ENCODE data around the gene MCTP1. TPM values are rescaled to one million over a fixed set of nuclear protein-coding genes. Genes with fewer than 3 reads are reported as not detected.

The MCTP1 gene
- total and polyA plus RNA-seq, 2 of the 13 experiments (the other 11 are each of a cell fraction or from before 2014, with no cell fraction given): 0.15 to 0.48 TPM

DNA sequence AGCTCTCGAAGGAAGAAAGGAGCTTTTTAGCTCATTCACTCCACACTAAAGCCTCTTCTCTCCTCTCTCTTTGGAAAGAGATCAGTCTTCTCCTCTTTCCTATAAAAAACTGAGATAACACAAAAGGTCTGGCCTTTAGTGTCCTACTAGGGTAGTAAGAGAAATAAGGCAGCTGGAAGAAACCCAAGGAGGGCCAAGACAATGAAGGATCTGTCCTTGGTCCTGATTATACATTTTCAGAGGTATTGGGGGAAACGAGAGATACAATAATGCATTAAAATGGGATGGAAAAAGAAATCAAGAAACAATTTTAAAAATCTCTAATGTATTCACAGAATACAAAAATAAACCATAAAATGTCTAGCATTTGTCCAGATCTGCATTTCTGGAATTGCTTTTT, 482.4 kb downstream of the MCTP1 start (continued):
- TF ChIP-seq, protein P1, sequence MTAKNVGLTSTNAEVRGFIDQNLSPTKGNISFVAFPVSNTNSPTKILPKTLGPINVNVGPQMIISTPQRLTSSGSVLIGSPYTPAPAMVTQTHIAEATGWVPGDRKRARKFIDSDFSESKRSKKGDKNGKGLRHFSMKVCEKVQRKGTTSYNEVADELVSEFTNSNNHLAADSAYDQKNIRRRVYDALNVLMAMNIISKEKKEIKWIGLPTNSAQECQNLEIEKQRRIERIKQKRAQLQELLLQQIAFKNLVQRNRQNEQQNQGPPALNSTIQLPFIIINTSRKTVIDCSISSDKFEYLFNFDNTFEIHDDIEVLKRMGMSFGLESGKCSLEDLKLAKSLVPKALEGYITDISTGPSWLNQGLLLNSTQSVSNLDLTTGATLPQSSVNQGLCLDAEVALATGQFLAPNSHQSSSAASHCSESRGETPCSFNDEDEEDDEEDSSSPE (CRISPR knock-in tag; IDR thresholded peaks at IDR 0.05): no peak
- TF ChIP-seq MIER2 (CRISPR knock-in tag; IDR thresholded peaks at IDR 0.05): peak; percentile 88
- TF ChIP-seq EHMT2 (IDR thresholded peaks at IDR 0.05; ENCODE audit: borderline replicate concordance, low read depth, low read length): peak; percentile 60; the same call in 1 of the 2 replicates

DNA sequence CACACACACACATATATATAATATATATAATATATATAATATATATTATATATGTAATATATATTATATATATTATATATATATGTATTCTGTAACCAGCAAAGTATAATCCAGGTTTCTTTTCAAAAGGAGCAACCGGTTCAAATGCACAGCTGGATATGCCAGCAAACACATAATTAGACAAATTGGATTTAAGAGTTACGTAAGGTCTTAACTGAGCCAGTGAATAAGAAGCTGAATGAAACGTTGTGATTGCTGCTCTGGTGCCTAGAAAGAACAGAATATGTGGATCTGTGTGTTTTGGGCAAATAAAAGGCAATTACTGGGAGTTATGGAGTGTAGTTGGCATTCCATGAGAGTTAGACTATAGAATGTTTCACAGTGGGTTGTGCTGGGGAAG, 488.3 kb downstream of the MCTP1 start:
- ChIA-PET POLR2A (no interaction called here), CTCF (ENCODE audit: low intra/inter-chr PET ratio, low total read pairs) (no interaction called here)
- H3K27me3 ChIP-seq (ENCODE audit: control insufficient read depth in 1 of 2, insufficient read depth in 2 of 2, low read length in 2 of 2): no peaks in the 10 kb centered on the region
- DNase-seq (ENCODE audit: low spot score): no peak
- no peaks in the 10 kb centered on the region for H4K20me1 ChIP-seq (ENCODE audit: insufficient read depth, low read length)
- H3K9me3 ChIP-seq (ENCODE audit: low read length): no peaks in the 10 kb centered on the region
- no peak for ATAC-seq
- peaks cover 12% of the 10 kb centered on the region; the same call in 1 of the 2 replicates for H3K4me1 ChIP-seq (ENCODE audit: insufficient read depth, low read length)
- H3K36me3 ChIP-seq (replicated peaks in 1 of 2; ENCODE audit: control insufficient read depth in 1 of 2, insufficient read depth in 2 of 2, low read length in 2 of 2): no peaks in the 10 kb centered on the region
- no peaks in the 10 kb centered on the region for H3K79me2 ChIP-seq (ENCODE audit: insufficient read depth, low read length)
- H3K4me2 ChIP-seq (ENCODE audit: low read depth, low read length): no peak overlapping the region
- no peak overlapping the region for H2AFZ ChIP-seq (ENCODE audit: low read length)
- H3K4me3 ChIP-seq (replicated peaks in 1 of 3; ENCODE audit: insufficient read depth in 1 of 3, low read depth in 2 of 3, low read length in 3 of 3): no peak overlapping the region
- BruUV-seq (replicated peaks): no TSS peak
- no peak overlapping the region for H3K9ac ChIP-seq (ENCODE audit: insufficient read depth, low read depth, low read length)
- H3K27ac ChIP-seq (ENCODE audit: extremely low read length, insufficient read depth, low read length): no peak overlapping the region
- 43% methylated on average over 3 of the region's 3 CpGs for WGBS (ENCODE audit: low lambda C conversion rate)
- in situ Hi-C loops (cut with HindIII; ENCODE audit: extremely low pct_ligation_motif_present, low pct_unique_long_range_greater_than_20kb) (no loop called here), intact Hi-C loops (cut with micrococcal nuclease; ENCODE audit: unreplicated experiment) (no loop called here)
- TF ChIP-seq ZEB1 (IDR thresholded peaks at IDR 0.05; ENCODE audit: insufficient replicate concordance, low read depth) (no peak), ZNF160 (CRISPR knock-in tag; IDR thresholded peaks at IDR 0.05) (no peak), PAF1 (CRISPR knock-in tag; IDR thresholded peaks at IDR 0.05) (no peak), REL (CRISPR knock-in tag; conservative IDR thresholded peaks at IDR 0.05) (no peak), RXRB (CRISPR knock-in tag; IDR thresholded peaks at IDR 0.05; ENCODE audit: borderline replicate concordance) (no peak), ZNF772 (CRISPR knock-in tag; IDR thresholded peaks at IDR 0.05) (no peak), SATB2 (CRISPR knock-in tag; IDR thresholded peaks at IDR 0.05) (no peak), ZBTB38 (CRISPR knock-in tag; IDR thresholded peaks at IDR 0.05) (no peak), ZNF629 (CRISPR knock-in tag; conservative IDR thresholded peaks at IDR 0.05) (no peak)
- TF ChIP-seq, protein P2, sequence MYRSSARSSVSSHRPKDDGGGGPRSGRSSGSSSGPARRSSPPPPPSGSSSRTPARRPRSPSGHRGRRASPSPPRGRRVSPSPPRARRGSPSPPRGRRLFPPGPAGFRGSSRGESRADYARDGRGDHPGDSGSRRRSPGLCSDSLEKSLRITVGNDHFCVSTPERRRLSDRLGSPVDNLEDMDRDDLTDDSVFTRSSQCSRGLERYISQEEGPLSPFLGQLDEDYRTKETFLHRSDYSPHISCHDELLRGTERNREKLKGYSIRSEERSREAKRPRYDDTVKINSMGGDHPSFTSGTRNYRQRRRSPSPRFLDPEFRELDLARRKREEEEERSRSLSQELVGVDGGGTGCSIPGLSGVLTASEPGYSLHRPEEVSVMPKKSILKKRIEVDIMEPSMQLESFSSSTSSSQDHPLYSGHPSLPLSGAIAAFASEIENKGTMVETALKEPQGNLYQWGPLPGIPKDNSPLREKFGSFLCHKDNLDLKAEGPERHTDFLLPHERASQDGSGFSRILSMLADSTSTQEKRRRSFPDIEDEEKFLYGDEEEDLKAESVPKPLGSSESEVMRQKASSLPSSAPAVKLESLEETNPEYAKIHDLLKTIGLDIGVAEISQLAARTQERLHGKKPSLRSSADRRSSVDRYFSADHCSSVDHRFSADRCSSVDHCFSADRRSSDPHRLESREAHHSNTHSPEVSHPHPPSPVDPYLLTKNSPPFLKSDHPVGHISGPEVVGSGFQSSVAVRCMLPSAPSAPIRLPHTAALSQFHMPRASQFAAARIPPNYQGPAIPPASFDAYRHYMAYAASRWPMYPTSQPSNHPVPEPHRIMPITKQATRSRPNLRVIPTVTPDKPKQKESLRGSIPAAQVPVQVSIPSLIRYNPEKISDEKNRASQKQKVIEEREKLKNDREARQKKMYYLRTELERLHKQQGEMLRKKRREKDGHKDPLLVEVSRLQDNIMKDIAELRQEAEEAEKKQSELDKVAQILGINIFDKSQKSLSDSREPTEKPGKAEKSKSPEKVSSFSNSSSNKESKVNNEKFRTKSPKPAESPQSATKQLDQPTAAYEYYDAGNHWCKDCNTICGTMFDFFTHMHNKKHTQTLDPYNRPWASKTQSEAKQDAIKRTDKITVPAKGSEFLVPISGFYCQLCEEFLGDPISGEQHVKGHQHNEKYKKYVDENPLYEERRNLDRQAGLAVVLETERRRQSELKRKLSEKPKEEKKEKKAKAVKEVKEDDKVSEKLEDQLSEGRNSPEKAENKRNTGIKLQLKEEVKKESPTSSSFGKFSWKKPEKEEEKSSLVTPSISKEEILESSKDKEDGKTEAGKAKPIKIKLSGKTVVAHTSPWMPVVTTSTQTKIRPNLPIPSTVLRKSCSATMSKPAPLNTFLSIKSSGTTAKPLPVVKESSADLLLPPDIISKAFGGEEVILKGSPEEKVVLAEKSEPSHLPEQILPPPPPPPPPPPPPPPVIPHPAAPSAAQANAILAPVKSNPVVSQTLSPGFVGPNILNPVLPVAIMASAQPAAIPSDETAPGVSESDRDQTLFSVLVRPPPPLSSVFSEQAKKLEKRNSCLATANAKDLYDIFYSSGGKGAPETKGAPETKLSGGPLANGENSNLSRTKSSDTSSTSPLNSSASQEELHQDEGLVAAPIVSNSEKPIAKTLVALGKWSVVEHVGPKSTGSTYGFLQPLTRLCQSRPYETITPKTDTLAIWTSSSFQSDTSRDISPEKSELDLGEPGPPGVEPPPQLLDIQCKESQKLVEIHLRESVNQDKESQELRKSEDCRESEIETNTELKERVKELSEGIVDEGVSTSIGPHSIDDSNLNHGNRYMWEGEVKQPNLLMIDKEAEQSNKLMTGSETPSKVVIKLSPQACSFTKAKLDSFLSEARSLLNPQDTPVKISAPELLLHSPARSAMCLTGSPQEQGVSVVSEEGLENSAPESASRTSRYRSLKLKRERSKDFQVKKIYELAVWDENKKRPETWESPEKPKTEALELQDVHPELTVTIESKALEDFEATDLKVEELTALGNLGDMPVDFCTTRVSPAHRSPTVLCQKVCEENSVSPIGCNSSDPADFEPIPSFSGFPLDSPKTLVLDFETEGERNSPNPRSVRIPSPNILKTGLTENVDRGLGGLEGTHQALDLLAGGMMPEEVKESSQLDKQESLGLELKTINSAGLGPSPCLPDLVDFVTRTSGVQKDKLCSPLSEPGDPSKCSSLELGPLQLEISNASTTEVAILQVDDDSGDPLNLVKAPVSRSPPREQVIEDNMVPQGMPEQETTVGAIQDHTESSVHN (CRISPR knock-in tag; IDR thresholded peaks at IDR 0.05): no peak
- TF ChIP-seq, protein P3, sequence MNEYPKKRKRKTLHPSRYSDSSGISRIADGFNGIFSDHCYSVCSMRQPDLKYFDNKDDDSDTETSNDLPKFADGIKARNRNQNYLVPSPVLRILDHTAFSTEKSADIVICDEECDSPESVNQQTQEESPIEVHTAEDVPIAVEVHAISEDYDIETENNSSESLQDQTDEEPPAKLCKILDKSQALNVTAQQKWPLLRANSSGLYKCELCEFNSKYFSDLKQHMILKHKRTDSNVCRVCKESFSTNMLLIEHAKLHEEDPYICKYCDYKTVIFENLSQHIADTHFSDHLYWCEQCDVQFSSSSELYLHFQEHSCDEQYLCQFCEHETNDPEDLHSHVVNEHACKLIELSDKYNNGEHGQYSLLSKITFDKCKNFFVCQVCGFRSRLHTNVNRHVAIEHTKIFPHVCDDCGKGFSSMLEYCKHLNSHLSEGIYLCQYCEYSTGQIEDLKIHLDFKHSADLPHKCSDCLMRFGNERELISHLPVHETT (CRISPR knock-in tag; conservative IDR thresholded peaks at IDR 0.05): no peak
- FAIRE-seq: no peak
